Stimulated activated CD8-positive, alpha-beta memory T cell treated with anti-CD3 and anti-CD28 coated beads, Interleukin-12 subunit alpha, Interleukin-12 subunit beta, amount 100 ng/mL, for 1 hour (primary cell): Measurements from ENCODE around the gene SPATA2.
"Not testable (repeated sequence)": the region's sequence is repeated elsewhere in the genome, so short reads cannot be mapped to it uniquely, and the experiment has no call there.

ENCODE experiments used
- DNase-seq: peaks from one replicate; pipeline ENCODE4 v3.0.0-alpha.2; 2020; ENCODE audit warnings: low read depth

SPATA2 gene

GRCh38 chr20:49915380-49916145, at the start of gene SPATA2:
TSS of gene SPATA2 (minus strand) at chr20:49915529. CDS start at chr20:49908490, 7,039 bp downstream.
- DNase-seq: peak; percentile 91

DNA sequence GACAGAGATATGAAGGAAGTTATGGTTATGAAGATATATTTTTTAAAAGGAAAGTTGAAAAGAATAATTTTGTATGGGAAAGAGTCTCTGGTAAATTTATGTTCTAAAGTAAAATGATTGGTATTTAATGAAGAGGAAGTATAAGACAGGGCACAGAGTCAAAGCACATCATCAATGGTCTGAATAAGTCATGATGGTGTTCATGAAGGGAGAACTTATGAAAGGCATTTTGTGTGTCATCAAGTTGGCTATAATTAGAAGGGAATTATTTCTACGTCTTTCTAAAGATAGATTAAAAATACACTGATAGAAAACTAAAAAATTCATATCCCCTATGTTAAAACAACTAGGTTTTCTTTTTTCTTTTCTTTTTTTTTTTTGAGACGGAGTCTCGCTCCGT, 46.1 kb upstream of the SPATA2 start:
- DNase-seq: no peak

DNA sequence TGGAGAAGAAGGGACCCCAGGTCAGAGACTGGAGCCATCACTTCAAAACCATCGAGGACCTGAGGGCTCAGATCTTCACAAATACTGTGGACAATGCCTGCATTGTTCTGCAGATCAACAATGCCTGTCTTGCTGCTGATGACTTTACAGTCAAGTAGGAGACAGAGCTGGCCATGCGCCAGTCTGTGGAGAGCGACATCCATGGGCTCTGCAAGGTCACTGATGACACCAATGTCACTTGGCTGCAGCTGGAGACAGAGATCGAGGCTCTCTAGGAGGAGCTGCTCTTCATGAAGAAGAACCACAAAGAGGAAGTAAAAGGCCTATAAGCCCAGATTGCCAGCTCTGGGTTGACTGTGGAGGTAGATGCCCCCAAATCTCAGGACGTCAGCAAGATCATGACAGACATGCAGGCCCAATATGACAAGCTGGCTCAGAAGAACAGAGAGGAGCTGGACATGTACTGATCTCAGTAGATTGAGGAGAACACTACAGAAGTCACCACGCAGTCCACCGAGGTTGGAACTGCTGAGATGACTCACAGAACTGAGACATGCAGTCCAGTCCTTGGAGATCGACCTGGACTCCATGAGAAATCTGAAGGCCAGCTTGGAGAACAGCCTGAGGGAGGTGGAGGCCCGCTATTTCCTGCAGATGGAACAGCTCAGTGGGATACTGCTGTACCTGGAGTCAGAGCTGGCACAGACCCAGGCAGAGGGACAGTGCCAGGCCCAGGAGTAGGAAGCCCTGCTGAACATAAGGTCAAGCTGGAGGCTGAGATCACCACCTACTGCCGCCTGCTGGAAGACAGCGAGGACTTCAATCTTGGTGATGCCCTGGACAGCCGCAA, 42.0 kb upstream of the SPATA2 start:
- not testable (repeated sequence) for DNase-seq

DNA sequence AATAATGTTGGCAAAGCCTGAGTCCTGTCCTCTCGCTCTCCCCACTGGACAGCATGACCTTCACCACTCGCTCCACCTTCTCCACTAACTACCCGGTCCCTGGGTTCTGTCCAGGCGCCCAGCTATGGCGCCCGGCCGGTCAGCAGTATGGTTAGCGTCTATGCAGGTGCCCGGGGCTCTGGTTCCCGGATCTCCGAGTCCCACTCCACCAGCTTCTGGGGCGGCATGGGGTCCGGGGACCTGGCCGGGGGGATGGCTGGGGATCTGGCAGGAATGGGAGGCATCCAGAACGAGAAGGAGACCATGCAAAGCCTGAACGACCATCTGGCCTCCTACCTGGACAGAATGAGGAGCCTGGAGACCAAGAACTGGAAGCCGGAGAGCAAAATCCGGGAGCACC, 41.4 kb upstream of the SPATA2 start:
- DNase-seq: no peak

- not testable (repeated sequence) for DNase-seq
Observed at GRCh38 chr20:49955830-49956396, 40.6 kb upstream of the SPATA2 start.

GRCh38 chr20:49955167-49955566, 39.8 kb upstream of the SPATA2 start:
- no peak for DNase-seq

DNA sequence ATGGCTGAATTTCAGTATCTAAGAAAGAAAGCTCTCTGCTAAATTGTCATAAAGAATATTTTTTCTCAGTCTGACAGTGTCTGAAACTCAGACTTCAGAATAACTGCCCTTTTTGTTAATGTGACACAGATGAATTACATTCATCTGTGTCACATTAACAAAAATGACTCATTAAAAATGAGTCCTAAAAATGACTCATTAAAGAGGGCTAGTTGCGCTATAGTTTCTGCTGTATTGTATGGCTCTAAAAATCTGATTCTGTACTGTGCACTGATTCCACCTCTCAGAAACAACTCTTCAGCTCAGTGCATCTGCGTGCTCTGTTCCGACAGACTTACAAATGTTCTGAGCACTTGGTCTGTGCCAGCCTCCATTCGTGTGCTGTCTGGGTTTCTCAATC, 35.8 kb upstream of the SPATA2 start:
- no peak for DNase-seq

GRCh38 chr20:49948809-49949507, 33.6 kb upstream of the SPATA2 start:
- DNase-seq: no peak

GRCh38 chr20:49948178-49948577, 32.8 kb upstream of the SPATA2 start:
- DNase-seq: no peak

- DNase-seq: no peak
Observed at GRCh38 chr20:49945701-49946477, 30.6 kb upstream of the SPATA2 start.

- DNase-seq: no peak
Observed at GRCh38 chr20:49945306-49945700, 30.0 kb upstream of the SPATA2 start.

DNA sequence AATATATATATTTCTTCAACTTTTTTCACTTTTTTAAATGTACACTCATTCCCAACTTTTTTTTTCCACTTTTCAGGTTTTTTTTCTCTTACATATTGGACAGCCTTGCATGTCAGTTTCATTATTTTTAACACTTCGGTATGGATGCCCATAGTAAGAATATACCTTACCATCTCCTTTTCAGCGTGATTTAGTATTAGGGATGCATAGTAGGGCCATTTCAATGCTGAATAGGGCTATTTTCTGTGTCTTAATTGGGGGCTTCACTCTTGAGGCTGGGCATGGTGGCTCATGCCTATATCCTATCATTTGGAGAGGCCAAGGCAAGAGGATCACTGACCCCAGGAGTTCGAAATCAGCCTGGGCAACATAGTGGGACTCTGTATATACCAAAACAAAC, 27.6 kb upstream of the SPATA2 start:
- no peak for DNase-seq

GRCh38 chr20:49942303-49942702, 27.0 kb upstream of the SPATA2 start:
- no peak for DNase-seq

DNA sequence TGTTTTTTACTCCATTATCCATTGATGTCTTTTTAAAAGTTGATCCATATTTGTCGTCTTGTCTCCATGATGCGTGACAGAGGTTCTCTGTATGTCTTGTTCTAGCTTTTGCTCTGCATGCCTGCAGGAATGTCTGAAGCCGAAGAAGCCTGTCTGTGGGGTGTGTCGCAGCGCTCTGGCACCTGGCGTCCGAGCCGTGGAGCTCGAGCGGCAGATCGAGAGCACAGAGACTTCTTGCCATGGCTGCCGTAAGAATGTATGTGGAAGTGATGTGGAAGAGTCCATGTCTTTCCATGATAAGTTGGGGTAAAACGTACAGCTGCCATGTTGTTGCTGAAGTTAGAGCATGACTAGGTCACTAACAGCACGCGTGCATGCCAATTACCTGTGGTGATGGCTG, 26.1 kb upstream of the SPATA2 start:
- no peak for DNase-seq

DNA sequence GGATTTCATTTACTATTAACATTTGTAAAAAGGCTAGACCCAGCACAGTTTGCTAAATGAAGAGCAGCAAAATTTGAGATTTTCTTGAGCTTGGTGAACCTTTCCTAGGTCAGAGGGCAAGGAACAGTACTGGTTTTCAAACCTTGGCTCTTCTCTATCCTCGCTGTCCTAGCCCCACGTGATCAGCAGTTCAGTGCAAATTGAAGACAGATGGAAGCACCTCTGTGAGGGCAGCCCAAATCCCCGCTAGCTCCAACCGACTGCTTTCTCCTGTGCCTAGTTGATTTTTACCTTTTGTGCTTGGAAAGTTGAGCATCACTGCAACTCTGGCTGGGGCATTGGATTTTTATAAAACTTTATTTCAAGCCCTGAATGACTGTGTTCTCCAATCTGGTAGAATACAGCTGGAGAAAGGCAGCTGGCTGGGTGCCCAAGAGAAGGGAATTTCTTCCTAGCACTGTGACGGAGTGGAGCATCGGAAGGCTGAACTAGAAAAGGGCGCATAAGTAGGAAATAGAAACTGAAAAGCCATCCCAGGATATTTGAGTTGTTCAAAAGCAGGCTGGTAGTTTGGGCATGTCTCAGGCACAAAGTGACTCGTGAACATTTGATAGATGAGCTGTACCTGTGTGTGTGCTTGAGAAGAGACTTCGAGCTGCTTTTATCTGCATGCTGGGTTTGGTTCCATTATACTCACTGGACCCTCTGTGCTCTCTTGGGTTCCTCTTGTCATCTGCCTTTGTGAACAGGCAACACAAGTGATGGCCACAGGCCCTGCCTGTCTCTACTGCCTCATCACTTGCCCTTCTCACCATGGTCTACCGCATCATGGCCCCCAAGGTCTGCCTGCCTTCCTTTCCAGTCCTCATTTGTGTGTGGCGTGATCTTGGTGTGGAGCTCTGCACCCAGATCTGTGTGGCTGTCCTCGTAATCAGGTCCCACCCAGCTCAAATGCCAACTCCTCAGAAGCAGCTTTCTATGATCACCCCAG, 23.1 kb upstream of the SPATA2 start:
- no peak for DNase-seq

GRCh38 chr20:49937027-49937929, 21.9 kb upstream of the SPATA2 start:
- no peak for DNase-seq

GRCh38 chr20:49936153-49937026, 21.1 kb upstream of the SPATA2 start, which contains the start of gene RNF114:
TSS of gene RNF114 (plus strand) at chr20:49936397. CDS start at chr20:49936413, 16 bp downstream.
- DNase-seq: peak; percentile 79

DNA sequence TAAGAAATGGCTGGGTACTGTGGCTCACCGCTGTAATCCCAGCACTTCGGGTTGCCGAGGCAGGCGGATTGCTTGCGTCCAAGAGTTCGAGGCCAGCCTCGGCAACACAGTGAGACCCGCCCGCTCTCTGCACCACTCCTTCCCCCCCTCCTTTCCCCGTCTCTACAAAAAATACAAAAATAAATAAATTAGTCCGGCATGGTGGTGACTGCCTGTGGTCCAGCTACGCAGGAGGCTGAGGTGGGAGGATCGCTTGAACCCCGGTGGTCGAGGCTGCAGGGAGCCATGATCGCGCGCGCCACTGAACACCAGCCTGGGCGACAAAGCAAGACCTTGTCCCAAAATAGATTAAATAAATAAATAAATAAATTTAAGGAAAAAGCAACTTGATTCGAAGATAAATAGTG, 20.4 kb upstream of the SPATA2 start:
- DNase-seq: no peak
